HTERT RPE-1 (cell line): ENCODE data around the gene REM1.

ENCODE experiments used
- in situ Hi-C: fragments of 300-500 bp; cut with MboI; formaldehyde crosslinking; loops from 4 replicates; pipeline ENCODE4 v1.14.3; 2020; ENCODE audit warnings: low sequenced_read_pairs

Gene REM1

GRCh38 chr20:31522731-31523130 is 47.6 kb downstream of the REM1 start:
- in situ Hi-C loops = no loop called here

GRCh38 chr20:31523361-31524283 is 48.5 kb downstream of the REM1 start:
- in situ Hi-C loops = no loop called here

GRCh38 chr20:31527266-31527665 is 52.2 kb downstream of the REM1 start:
- in situ Hi-C loops = no loop called here
